ENCODE data around the gene ZNF438. TPM values are rescaled to one million over a fixed set of nuclear protein-coding genes. Genes with fewer than 3 reads are reported as not detected.

The ZNF438 gene
- total RNA-seq, 2 donors from 2014 or later: 2.6 to 3.0 TPM

GRCh38 chr10:30866896-30867295, 164.8 kb downstream of the ZNF438 start:
- Histone ChIP-seq H3K27ac (ENCODE audit: low read depth, low read length) (no peak overlapping the region), H3K4me1 (ENCODE audit: control insufficient read depth, insufficient read depth, low read length) (no peaks in the 10 kb centered on the region), H3K4me3 (ENCODE audit: low read length) (no peak overlapping the region), H3K9me3 (ENCODE audit: control insufficient read depth, low read length) (no peaks in the 10 kb centered on the region), H3K27me3 (ENCODE audit: control insufficient read depth, insufficient read depth, low read length, poor library complexity, severe bottlenecking) (no peaks in the 10 kb centered on the region), H3K36me3 (ENCODE audit: control insufficient read depth, insufficient read depth, low read length) (no peaks in the 10 kb centered on the region), H3K9ac (ENCODE audit: extremely low read depth, low read length, poor library complexity, severe bottlenecking) (no peak overlapping the region)
- H3K9me3 Mint-ChIP-seq: no peaks in the 10 kb centered on the region
- H3K27ac Mint-ChIP-seq: no peak overlapping the region
- peaks cover 20% of the 10 kb centered on the region for H3K27me3 Mint-ChIP-seq (ENCODE audit: insufficient read depth)
- 100% methylated on average over 2 of the region's 2 CpGs; no CpG with 5 or more reads in 1 of the 2 experiments for WGBS, 2 experiments (ENCODE audit: insufficient coverage in 1 of 2, insufficient read length in 1 of 2)
- DNase-seq: no peak
- no peaks in the 10 kb centered on the region for H3K4me1 Mint-ChIP-seq
- no peaks in the 10 kb centered on the region for H3K36me3 Mint-ChIP-seq (ENCODE audit: low read depth)
- no peak overlapping the region for H3K4me3 Mint-ChIP-seq
- no peak for TF ChIP-seq CTCF (conservative IDR thresholded peaks at IDR 0.05)

GRCh38 chr10:30865141-30865926, 166.3 kb downstream of the ZNF438 start:
- Histone ChIP-seq H3K9ac (ENCODE audit: extremely low read depth, low read length, poor library complexity, severe bottlenecking) (no peak overlapping the region), H3K27ac (ENCODE audit: low read depth, low read length) (no peak overlapping the region), H3K36me3 (ENCODE audit: control insufficient read depth, insufficient read depth, low read length) (no peaks in the 10 kb centered on the region), H3K4me3 (ENCODE audit: low read length) (no peak overlapping the region), H3K4me1 (ENCODE audit: control insufficient read depth, insufficient read depth, low read length) (no peaks in the 10 kb centered on the region), H3K27me3 (ENCODE audit: control insufficient read depth, insufficient read depth, low read length, poor library complexity, severe bottlenecking) (no peaks in the 10 kb centered on the region), H3K9me3 (ENCODE audit: control insufficient read depth, low read length) (no peaks in the 10 kb centered on the region)
- Mint-ChIP-seq H3K27me3 (ENCODE audit: insufficient read depth) (peaks cover 23% of the 10 kb centered on the region), H3K36me3 (ENCODE audit: low read depth) (no peaks in the 10 kb centered on the region), H3K9me3 (no peaks in the 10 kb centered on the region), H3K27ac (no peak overlapping the region), H3K4me1 (no peaks in the 10 kb centered on the region), H3K4me3 (no peak overlapping the region)
- TF ChIP-seq CTCF (conservative IDR thresholded peaks at IDR 0.05): no peak
- WGBS, 2 experiments (ENCODE audit: insufficient coverage in 1 of 2, insufficient read length in 1 of 2): 79 to 85% methylated on average over 3 to 6 of the region's 7 CpGs
- DNase-seq: no peak

- Histone ChIP-seq H3K9me3 (ENCODE audit: control insufficient read depth, low read length) (no peaks in the 10 kb centered on the region), H3K27ac (ENCODE audit: low read depth, low read length) (no peak overlapping the region), H3K4me3 (ENCODE audit: low read length) (no peak overlapping the region), H3K9ac (ENCODE audit: extremely low read depth, low read length, poor library complexity, severe bottlenecking) (no peak overlapping the region), H3K27me3 (ENCODE audit: control insufficient read depth, insufficient read depth, low read length, poor library complexity, severe bottlenecking) (no peaks in the 10 kb centered on the region), H3K36me3 (ENCODE audit: control insufficient read depth, insufficient read depth, low read length) (no peaks in the 10 kb centered on the region), H3K4me1 (ENCODE audit: control insufficient read depth, insufficient read depth, low read length) (no peaks in the 10 kb centered on the region)
- Mint-ChIP-seq H3K27ac (no peak overlapping the region), H3K4me3 (no peak overlapping the region), H3K36me3 (ENCODE audit: low read depth) (no peaks in the 10 kb centered on the region), H3K27me3 (ENCODE audit: insufficient read depth) (peaks cover 40% of the 10 kb centered on the region), H3K4me1 (no peaks in the 10 kb centered on the region), H3K9me3 (no peaks in the 10 kb centered on the region)
- 91% methylated on average over 7 to 9 of the region's 9 CpGs for WGBS, 2 experiments (ENCODE audit: insufficient coverage in 1 of 2, insufficient read length in 1 of 2)
- DNase-seq: no peak
- no peak for TF ChIP-seq CTCF (conservative IDR thresholded peaks at IDR 0.05)
Observed at GRCh38 chr10:30863516-30864210, 168.0 kb downstream of the ZNF438 start.
